Keratinocyte (primary cell): Measurements from ENCODE around the gene SLC43A1.

Source experiments
- CTCF ChIP-seq, 3 experiments: IDR thresholded peaks in 1 of 3; conservative IDR thresholded peaks in 1 of 3; optimal IDR thresholded peaks in 1 of 3; 2 replicates in 2 of 3; 3 replicates in 1 of 3; pipeline versions ENCODE3 to v1.5.1; 2011; ENCODE audit warnings: low read length in 3 of 3, mild to moderate bottlenecking in 3 of 3, moderate library complexity in 2 of 3, control low read depth in 1 of 3, inconsistent platforms in 1 of 3; ENCODE audit not compliant: insufficient read depth in 2 of 3; ENCODE audit errors: extremely low read depth in 1 of 3
- EZH2 ChIP-seq: IDR thresholded peaks from one replicate; pipeline ENCODE4 v1.6.1; 2012; ENCODE audit warnings: inconsistent platforms, mild to moderate bottlenecking, low read length, moderate library complexity

DNA sequence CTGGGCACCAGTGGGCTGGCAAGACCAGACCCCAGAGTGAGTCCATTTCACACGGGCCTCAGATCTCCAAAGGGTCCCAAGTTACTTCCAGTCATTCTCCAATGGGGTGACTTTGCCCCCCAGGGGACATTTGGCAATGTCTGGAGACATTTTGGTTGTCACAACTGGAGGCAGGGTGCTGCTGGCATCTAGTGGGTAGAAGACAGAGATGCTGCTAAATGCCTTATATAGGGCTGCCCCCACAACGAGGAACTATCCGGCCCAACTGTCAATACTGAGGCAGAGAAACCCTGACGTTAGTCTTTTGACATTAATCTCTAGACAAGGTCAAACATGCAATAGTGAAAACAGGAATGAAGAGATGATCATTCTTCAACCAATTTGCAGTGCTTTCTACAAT lies 48.8 kb downstream of the SLC43A1 start:
- TF ChIP-seq CTCF (optimal IDR thresholded peaks at IDR 0.05 in 1 of 3, IDR thresholded peaks at IDR 0.05 in 1 of 3, conservative IDR thresholded peaks at IDR 0.05 in 1 of 3; ENCODE audit: extremely low read depth in 1 of 3, insufficient read depth in 2 of 3, low read length in 3 of 3) (peak in 1 of 3 experiments; percentile 13), EZH2 (no peak)
